ENCODE measurements around the gene ZNF497.

ZNF497 gene

DNA sequence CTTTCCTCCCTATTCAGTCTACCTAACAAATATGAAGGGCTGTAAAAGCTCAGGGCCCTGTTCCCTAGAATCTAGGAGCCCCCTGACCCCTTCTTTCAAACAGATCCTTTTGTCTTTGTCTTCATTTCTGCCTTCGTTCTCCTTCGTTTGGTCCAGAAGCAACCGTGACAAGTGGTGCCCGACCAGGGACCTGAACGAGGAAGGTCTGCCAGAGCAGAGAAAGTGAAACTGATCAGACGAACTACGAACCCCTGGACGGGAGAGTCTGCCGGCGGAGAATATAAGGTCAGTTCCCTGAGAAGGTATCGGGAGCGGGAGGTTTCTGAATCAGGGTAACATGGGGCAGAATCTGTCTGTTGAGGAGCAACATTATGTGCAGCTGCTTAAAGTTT is 56.6 kb downstream of the ZNF497 start:
- no peak for DNase-seq (ENCODE audit: extremely low read depth, low read depth)
- TF ChIP-seq, protein P1, sequence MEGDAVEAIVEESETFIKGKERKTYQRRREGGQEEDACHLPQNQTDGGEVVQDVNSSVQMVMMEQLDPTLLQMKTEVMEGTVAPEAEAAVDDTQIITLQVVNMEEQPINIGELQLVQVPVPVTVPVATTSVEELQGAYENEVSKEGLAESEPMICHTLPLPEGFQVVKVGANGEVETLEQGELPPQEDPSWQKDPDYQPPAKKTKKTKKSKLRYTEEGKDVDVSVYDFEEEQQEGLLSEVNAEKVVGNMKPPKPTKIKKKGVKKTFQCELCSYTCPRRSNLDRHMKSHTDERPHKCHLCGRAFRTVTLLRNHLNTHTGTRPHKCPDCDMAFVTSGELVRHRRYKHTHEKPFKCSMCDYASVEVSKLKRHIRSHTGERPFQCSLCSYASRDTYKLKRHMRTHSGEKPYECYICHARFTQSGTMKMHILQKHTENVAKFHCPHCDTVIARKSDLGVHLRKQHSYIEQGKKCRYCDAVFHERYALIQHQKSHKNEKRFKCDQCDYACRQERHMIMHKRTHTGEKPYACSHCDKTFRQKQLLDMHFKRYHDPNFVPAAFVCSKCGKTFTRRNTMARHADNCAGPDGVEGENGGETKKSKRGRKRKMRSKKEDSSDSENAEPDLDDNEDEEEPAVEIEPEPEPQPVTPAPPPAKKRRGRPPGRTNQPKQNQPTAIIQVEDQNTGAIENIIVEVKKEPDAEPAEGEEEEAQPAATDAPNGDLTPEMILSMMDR (IDR thresholded peaks at IDR 0.05; ENCODE audit: low read depth, low read length) = no peak

DNA sequence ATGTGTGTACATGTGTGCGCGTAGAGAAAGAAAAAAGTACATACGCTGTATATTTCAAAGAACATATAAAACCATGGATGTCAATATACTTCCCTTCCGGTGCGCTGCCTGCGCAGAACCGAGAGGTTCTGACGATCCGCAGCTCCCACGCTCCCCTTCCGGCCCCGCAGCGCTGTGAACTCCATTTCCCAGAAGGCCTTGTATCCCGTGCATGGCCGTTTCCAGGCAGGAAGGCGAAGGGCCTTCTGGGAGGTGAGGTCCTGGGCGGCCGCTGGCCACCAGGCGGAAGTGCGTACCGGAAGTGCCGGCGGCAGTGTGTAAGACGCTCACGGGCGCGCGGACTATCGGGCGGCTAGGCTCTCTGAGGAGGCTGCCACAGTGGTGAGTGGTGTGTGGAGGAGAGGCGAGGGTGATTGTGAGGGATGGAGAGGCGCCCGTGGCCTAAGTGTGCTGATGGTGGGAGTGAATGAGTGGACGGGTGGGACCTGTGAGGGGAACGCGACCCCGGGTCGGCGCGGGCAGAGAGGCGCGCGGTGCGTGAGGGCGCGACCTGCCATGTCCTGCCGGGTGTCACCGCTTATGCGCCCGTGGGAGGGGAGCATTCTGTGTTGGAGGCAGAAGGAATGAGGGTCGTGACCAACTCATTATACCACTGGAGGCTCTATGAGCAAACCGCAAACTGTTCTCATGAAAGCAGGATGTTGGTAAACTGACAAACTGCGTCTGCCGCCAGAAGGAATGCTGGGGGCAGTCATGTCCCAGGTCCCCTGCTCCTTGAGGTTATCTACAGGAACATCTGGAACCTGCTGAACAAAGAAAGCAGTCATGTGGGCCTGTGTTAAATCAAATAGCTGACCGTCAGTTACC is 57.3 kb downstream of the ZNF497 start, which contains the start of gene ERVK3-1:
ERVK3-1 (plus strand) TSS at position 313 of the 867 bp plus-strand sequence. CDS start 6,792 bp downstream, outside the sequence.
- TF ChIP-seq, protein P1 (IDR thresholded peaks at IDR 0.05; ENCODE audit: low read depth, low read length) = no peak
- peak; percentile 90 for DNase-seq (ENCODE audit: extremely low read depth, low read depth)

DNA sequence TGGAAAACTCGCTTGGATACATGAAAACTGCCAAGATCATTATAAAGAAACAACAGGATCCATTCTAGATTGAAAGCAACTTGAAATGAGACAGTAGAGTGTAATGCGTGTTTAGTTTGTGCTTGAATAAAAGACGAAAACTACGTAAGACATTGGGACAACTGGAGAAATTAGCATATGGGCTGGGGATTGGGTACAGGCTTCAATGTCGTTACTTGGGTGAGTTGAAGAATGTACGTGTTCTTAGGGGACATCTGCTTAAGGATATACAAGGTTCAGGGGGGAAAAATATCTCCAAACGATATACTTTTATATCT is 57.8 kb downstream of the ZNF497 start:
- no peak for DNase-seq (ENCODE audit: extremely low read depth, low read depth)
- TF ChIP-seq, protein P1 (IDR thresholded peaks at IDR 0.05; ENCODE audit: low read depth, low read length) = no peak
